ENCODE data around the gene BEND5. TPM values are rescaled to one million over a fixed set of nuclear protein-coding genes. Genes with fewer than 3 reads are reported as not detected.

The BEND5 gene
- total and polyA plus RNA-seq, 2 of the 13 experiments (the other 11 are each of a cell fraction or from before 2014, with no cell fraction given): 0.11 TPM; not detected in 1

DNA sequence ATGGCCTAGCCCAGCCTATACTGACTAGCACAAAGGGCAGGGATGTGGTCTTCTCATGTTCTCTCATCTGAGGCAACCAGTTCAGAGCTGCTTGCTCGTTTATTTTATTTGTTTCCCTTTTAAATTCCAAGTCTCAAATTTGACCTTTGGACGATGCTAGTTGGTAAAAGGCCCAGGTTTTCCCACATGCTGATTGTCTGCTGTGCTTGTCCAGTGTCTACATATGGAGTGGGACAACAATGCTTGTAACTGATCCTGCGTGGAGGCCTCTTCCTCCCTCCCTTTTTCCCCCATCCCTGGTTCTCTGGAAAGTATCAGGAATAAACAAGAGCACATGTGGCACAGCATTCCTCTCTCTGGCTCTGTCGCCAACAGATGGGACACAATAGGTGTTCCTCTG lies 34.0 kb upstream of the BEND5 start (continued):
- TF ChIP-seq, protein P1, sequence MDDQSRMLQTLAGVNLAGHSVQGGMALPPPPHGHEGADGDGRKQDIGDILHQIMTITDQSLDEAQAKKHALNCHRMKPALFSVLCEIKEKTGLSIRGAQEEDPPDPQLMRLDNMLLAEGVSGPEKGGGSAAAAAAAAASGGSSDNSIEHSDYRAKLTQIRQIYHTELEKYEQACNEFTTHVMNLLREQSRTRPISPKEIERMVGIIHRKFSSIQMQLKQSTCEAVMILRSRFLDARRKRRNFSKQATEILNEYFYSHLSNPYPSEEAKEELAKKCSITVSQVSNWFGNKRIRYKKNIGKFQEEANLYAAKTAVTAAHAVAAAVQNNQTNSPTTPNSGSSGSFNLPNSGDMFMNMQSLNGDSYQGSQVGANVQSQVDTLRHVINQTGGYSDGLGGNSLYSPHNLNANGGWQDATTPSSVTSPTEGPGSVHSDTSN (CRISPR knock-in tag; IDR thresholded peaks at IDR 0.05; ENCODE audit: borderline replicate concordance): no peak
- TF ChIP-seq MNT (IDR thresholded peaks at IDR 0.05) (peak; percentile 3; the same call in 1 of the 2 replicates), CSRNP2 (CRISPR knock-in tag; conservative IDR thresholded peaks at IDR 0.05; ENCODE audit: low read depth) (no peak), JUNB (CRISPR knock-in tag; IDR thresholded peaks at IDR 0.05; ENCODE audit: borderline replicate concordance) (no peak)

GRCh38 chr1:48808496-48808895 lies 31.8 kb upstream of the BEND5 start:
- CTCF ChIA-PET (ENCODE audit: low intra/inter-chr PET ratio, low total read pairs): no interaction called here
- no peaks in the 10 kb centered on the region for H3K27me3 ChIP-seq (ENCODE audit: control insufficient read depth in 1 of 2, insufficient read depth in 2 of 2, low read length in 2 of 2)
- H3K36me3 ChIP-seq (replicated peaks in 1 of 2; ENCODE audit: control insufficient read depth in 1 of 2, insufficient read depth in 2 of 2, low read length in 2 of 2): no peaks in the 10 kb centered on the region
- H2AFZ ChIP-seq (ENCODE audit: low read length): no peak overlapping the region
- no peaks in the 10 kb centered on the region for H3K9me3 ChIP-seq (ENCODE audit: low read length)
- H3K4me2 ChIP-seq (ENCODE audit: low read depth, low read length): no peak overlapping the region
- 11% methylated on average over 3 of the region's 3 CpGs for WGBS (ENCODE audit: low lambda C conversion rate)
- H3K27ac ChIP-seq (ENCODE audit: extremely low read length, insufficient read depth, low read length): no peak overlapping the region
- H3K9ac ChIP-seq (ENCODE audit: insufficient read depth, low read depth, low read length): no peak overlapping the region
- BruUV-seq (replicated peaks): no TSS peak
- DNase-seq (ENCODE audit: low spot score): no peak
- in situ Hi-C loops (cut with HindIII; ENCODE audit: extremely low pct_ligation_motif_present, low pct_unique_long_range_greater_than_20kb) (no loop called here), intact Hi-C loops (cut with micrococcal nuclease; ENCODE audit: unreplicated experiment) (no loop called here)
- no peak for TF ChIP-seq YEATS2 (CRISPR knock-in tag; IDR thresholded peaks at IDR 0.05; ENCODE audit: borderline replicate concordance)
- TF ChIP-seq KLF13 (CRISPR knock-in tag; IDR thresholded peaks at IDR 0.05): no peak
- TF ChIP-seq ASH2L (IDR thresholded peaks at IDR 0.05; ENCODE audit: insufficient read length, low read depth, low read length): no peak
- no peak for TF ChIP-seq NBN (conservative IDR thresholded peaks at IDR 0.05)
- no peak for TF ChIP-seq TARDBP (CRISPR knock-in tag; IDR thresholded peaks at IDR 0.05)
- TF ChIP-seq ZNF124 (CRISPR knock-in tag; IDR thresholded peaks at IDR 0.05): no peak
- TF ChIP-seq, protein P2, sequence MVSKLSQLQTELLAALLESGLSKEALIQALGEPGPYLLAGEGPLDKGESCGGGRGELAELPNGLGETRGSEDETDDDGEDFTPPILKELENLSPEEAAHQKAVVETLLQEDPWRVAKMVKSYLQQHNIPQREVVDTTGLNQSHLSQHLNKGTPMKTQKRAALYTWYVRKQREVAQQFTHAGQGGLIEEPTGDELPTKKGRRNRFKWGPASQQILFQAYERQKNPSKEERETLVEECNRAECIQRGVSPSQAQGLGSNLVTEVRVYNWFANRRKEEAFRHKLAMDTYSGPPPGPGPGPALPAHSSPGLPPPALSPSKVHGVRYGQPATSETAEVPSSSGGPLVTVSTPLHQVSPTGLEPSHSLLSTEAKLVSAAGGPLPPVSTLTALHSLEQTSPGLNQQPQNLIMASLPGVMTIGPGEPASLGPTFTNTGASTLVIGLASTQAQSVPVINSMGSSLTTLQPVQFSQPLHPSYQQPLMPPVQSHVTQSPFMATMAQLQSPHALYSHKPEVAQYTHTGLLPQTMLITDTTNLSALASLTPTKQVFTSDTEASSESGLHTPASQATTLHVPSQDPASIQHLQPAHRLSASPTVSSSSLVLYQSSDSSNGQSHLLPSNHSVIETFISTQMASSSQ (IDR thresholded peaks at IDR 0.05; ENCODE audit: low read depth): no peak
- TF ChIP-seq, protein P2 (CRISPR knock-in tag; IDR thresholded peaks at IDR 0.05; ENCODE audit: borderline replicate concordance): no peak
- TF ChIP-seq, protein P3, sequence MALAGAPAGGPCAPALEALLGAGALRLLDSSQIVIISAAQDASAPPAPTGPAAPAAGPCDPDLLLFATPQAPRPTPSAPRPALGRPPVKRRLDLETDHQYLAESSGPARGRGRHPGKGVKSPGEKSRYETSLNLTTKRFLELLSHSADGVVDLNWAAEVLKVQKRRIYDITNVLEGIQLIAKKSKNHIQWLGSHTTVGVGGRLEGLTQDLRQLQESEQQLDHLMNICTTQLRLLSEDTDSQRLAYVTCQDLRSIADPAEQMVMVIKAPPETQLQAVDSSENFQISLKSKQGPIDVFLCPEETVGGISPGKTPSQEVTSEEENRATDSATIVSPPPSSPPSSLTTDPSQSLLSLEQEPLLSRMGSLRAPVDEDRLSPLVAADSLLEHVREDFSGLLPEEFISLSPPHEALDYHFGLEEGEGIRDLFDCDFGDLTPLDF (CRISPR knock-in tag; IDR thresholded peaks at IDR 0.05): no peak
- POLR2A ChIA-PET: no interaction called here
- ATAC-seq: no peak
- no peaks in the 10 kb centered on the region for H3K79me2 ChIP-seq (ENCODE audit: insufficient read depth, low read length)
- H3K4me3 ChIP-seq (replicated peaks in 1 of 3; ENCODE audit: insufficient read depth in 1 of 3, low read depth in 2 of 3, low read length in 3 of 3): no peak overlapping the region
- no peaks in the 10 kb centered on the region for H4K20me1 ChIP-seq (ENCODE audit: insufficient read depth, low read length)
- no peak for FAIRE-seq
- H3K4me1 ChIP-seq (ENCODE audit: insufficient read depth, low read length): no peaks in the 10 kb centered on the region

All from HepG2 (cell line).